Measurements from ENCODE around the gene ALDH1A3.

Gene ALDH1A3

DNA sequence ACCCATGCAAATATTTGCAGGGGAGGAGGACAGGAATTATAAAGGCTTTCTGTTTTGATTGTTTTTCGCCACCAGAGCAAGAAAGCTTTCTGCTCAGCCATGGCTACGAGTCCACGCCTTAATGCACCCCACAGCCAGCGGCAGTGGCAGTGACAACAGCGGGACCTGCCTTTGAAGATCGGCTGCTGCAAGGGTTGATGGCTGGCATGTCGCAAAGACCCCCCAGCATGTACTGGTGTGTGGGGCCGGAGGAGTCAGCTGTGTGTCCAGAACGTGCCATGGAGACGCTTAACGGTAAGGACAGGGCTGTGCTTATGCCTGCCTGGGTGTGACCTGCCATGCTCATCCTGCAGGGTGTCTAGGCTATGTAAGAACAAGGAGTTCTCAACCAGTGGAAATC, 44.8 kb downstream of the ALDH1A3 start:
- DNase-seq (ENCODE audit: low spot score): no peak
- FAIRE-seq: no peak

DNA sequence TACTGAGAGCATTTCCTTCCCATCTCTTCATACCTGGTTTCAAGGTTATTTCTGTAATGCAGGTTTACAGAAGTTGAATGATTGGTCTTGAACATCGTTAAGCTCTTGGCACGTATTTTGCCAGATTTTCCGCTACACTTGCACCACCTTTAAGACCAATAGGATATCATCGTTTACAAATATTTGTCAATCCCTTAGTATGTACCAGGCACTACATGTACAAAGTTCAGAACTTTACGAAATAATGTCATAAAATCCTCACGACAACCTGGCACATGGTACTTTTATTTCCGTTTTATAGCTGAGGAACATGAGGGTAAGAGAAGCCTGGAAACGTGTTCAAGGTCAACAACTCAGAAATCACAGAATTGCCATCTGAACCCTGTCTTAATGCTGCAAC, 45.8 kb downstream of the ALDH1A3 start:
- FAIRE-seq: no peak

DNA sequence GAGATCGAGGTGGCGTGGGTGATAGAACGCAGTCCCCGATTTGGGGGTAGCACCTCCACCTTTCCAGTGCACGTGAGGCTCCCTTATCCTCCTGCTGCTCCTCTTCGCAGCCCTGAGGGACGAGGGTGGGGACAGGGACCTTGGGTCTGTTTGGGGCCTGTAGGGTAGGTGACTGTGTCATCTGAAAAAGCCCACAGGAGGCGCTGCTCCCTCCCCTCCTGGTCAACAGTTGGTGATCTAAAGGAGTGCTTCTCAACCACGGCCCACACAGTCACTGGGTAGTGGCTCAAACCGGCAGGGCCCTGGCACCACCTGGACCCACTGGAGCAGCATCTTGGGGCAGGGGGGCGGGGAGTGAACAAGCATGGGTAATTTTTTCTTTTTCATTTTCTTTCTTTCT, 46.6 kb downstream of the ALDH1A3 start:
- DNase-seq (ENCODE audit: low spot score) (no peak), FAIRE-seq (no peak)

More for the DNA sequence above, 45.8 kb downstream of the ALDH1A3 start:
- no peak for DNase-seq (ENCODE audit: low spot score)

- FAIRE-seq (no peak), DNase-seq (ENCODE audit: low spot score) (no peak)
Observed at GRCh38 chr15:100926971-100927756, 47.5 kb downstream of the ALDH1A3 start.

DNA sequence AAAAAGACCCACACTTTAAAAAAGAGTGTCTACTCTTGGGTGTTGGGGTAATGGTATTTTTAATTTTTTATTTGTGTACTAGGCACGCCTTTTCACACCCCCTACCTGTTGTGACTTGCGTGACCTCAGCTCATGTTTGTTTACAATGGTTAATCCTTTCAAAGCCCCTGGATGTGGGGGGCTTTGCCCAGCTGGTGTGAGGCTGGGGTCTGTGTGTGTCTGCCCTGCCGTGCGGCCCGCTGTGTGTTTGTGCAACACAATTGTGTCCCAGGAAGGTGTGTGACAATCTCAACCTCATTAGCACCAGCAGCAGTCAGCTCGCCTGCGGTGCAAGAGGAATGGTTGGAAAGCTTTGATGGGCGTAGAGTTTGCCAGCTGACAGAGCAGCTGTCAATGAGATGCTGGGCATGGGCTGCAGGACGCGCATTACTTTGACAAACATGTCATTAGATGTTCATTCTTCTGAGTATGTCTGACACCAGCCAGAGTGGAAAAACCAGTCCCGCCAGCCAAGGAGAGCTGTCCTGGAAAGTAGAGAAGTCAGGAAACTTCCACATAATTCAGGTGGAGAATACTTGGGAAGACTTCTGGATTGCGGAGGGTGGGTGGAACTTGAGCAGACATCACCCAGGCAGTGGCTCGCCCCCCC, 49.1 kb downstream of the ALDH1A3 start:
- DNase-seq (ENCODE audit: low spot score) (no peak), FAIRE-seq (no peak)

DNA sequence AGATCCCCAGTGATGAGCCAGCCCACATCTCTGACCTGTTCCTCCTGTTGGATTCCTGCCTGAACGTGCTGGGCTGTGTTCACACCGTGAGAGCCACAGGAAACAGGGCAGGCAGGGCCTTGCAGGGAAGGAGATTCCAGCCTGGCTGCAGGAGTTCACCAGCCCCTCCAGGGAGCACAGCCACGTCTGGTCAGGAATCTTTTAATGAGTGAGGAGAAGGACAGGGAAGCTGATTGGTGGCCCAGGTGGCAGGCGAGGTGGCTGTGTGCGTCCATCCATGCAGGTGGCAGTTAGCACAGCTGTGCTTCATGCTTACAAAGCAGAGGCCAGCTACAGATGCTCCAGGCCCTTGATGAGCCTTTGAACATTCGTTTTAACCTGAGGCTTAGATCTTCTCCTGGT, 50.0 kb downstream of the ALDH1A3 start:
- DNase-seq (ENCODE audit: low spot score) (no peak), FAIRE-seq (no peak)

DNA sequence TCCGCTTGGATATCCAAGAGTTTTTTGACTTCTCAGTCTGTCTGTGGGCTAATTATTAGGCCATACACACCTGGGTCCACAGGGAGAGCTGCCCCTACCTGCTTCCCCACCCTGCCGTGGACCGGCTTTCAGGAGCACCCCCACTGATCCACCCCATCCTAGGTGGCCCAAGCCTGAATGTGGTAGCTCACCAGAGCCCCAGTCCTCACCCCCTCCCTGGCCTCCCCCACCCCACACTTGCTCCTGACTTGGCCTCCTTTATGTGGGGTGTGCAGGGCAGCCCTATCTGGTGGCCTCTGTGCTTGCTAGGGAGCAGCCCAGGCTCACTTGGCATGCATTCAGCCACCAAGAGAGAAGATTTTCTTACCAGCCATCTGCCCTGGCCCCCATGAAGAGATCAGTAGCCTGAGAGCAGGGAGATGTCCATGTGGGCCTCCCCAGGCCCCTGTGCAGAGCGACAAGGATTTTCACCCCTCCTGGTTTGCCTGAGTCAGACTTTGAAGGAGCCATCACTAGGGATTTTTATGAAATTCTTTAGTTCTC, 50.7 kb downstream of the ALDH1A3 start:
- no peak for FAIRE-seq

GRCh38 chr15:100931143-100931890, 51.7 kb downstream of the ALDH1A3 start:
- DNase-seq (ENCODE audit: low spot score) (no peak), FAIRE-seq (no peak)

More for the DNA sequence above, 50.7 kb downstream of the ALDH1A3 start:
- no peak for DNase-seq (ENCODE audit: low spot score)

DNA sequence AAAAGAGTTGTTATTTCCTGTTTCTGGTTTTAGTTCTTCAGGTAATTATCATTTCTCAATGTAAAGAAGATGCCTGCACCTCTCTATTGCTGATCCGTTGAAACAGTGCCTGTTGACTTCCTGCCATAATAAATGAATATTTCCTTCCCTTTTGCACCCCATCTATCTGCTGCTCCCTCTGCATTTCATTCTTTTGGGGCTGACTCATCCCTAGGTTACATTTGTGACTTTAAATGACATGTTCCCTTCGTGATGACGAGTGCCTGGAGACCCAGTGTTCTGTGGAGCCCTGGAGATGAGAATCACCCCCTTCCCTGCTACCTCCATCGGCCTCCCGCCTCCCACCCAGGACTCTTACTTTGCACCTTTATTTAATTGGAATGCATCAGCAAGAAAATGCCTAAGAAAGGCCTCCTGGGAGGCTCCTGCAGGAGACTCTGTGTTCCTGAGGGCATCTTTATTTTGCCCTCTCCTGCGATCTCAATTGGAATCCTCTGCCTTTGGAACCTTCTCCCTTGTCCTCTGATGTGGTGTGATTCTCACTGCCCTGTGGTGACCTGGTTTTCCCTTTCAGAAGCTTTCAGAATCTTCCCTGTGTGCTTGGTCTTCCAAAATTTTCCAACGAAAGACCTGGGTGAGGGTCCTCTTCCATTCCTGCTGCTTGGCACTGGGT, 53.2 kb downstream of the ALDH1A3 start:
- DNase-seq (ENCODE audit: low spot score) (no peak), FAIRE-seq (no peak)

DNA sequence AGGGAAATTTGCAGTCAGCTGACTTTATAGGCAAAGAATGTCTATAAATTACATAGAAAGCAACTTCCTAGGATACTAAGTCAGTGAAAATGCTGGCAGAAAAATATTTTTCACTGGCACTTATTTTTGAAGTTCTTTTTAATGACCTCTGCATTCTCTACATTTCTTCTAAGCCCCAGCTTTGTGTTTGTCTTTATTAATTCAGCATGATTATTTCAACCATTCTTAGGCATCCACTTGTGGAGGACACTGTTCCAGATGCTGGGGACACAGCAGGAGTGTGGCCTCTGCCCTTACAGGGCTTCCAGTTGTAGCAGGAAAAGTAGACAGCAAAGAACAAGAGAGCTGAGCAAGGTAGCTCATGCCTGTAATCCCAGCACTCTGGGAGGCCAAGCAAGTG, 54.5 kb downstream of the ALDH1A3 start:
- DNase-seq (ENCODE audit: low spot score): no peak
- FAIRE-seq: no peak

DNA sequence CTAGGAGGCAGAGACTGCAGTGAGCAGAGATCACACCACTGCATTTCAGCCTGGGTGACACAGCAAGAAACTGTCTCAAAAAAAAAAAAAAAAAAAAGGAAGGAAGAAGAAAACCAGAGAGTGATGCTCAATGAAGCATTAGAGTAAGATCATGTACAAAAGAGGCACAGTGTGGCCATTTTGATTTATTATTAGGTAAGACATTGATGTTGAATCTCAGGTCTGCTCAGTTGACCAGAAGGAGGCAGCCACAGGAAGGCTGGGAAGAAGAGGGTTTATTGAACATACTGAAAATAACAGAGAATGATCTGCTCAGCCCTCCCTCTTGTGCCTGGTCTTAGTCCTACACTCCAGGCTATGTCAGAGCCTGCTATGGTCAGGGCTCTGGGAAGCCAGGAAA, 55.1 kb downstream of the ALDH1A3 start:
- FAIRE-seq (no peak), DNase-seq (ENCODE audit: low spot score) (no peak)

DNA sequence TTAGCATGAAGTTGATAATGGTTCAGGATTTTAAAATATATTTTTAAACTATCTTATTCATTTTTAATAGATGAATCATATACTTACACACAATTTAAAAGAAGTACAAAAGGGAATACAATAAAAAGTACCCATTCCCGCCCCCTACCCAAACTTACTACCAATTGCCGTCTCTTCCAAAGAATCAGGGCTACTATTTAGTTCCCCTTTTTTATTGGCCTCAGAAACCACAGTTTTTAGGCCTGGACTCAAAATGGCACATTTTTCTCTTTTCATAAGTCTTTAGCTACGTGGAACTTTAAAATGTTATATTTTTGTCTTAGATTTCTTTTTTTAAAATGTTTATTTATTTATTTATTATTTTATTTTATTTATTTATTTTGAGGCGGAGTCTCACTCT, 57.5 kb downstream of the ALDH1A3 start:
- FAIRE-seq (no peak), DNase-seq (ENCODE audit: low spot score) (no peak)

- FAIRE-seq (no peak), DNase-seq (ENCODE audit: low spot score) (no peak)
Observed at GRCh38 chr15:100939791-100940190, 60.2 kb downstream of the ALDH1A3 start.

DNA sequence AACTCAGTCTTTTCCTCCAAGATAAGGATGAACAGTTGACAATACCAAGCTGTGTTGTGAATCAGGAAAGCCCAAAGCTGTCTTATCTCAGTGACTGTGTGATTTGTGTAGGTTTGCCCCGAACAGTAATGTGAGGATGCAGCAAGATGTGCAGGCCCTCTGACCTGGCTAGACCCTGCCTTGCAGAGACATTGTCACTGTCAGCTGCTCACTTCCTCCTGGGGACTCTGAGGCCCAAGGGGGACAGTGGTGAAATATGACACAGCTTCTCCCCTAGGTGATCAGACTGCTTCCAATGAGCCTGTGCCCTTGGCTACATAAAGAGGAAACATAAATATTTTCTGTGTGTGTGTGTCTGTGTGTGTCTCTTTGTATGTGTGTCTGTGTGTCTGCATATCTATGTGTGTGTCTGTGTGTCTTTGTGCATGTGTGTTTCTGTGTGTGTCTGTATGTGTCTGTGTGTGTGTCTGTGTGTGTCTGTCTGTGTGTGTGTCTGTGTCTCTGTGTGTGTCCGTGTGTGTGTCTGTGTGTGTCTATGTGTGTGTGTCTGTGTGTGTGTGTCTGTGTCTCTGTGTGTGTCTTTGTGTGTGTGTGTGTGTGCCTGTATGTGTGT, 61.2 kb downstream of the ALDH1A3 start:
- FAIRE-seq: peak; percentile 67
- DNase-seq (ENCODE audit: low spot score): no peak

DNA sequence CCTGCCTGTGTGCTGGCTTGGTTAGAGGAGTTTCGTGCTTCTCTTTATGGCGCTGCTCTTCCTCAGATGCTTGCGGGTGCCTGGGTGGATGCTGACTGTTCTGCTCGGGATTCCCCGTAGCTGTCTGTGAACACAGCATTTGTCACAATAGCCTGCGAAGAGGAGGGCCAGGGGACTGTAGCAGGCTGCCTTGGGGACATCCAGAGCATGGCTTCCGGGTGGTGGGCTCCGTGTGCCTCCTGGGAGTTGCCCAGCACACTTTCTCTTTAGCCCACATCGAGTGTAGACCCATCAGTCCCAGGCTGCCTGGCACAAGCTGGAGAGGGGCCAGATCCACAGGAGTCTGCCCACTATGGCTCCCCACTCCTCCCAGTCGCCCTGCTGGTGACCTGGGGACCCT, 61.9 kb downstream of the ALDH1A3 start:
- FAIRE-seq (no peak), DNase-seq (ENCODE audit: low spot score) (no peak)

DNA sequence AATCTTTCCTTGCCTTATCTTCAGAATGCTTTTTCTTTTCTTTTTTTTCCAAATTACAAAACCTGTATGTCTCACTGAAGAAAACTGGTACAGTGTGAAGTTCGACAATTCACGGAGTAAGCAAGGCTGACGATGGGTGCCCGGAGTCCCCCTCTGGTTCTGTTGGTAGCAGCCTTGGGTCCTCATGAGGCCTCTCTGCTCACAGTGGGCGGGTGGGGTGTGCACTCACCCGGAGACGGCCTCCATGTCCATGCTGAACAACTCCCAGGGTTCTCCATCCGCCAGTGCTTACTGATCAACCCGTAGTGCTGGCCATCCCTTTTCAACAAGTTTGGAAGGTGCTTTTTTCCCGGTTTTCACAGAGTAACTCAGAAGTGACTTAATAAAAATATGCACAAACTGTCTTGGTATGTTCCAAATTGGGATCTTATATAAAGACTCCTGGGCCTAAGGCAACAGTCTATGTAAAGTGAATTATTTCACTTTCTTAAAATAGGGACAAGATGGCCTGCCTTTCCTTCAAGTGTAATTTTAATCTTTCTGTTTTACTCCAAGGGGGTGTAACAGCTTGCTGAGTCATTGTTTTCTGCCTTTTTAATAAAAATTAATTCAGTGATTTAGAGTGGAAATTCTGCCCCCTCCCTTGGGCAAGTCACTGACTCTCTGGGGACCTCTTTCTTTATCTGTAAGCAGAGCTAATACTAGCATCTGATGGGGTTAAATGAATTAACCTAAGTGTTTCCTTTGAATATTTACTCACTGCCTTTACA, 63.2 kb downstream of the ALDH1A3 start:
- DNase-seq (ENCODE audit: low spot score): no peak
- FAIRE-seq: no peak

DNA sequence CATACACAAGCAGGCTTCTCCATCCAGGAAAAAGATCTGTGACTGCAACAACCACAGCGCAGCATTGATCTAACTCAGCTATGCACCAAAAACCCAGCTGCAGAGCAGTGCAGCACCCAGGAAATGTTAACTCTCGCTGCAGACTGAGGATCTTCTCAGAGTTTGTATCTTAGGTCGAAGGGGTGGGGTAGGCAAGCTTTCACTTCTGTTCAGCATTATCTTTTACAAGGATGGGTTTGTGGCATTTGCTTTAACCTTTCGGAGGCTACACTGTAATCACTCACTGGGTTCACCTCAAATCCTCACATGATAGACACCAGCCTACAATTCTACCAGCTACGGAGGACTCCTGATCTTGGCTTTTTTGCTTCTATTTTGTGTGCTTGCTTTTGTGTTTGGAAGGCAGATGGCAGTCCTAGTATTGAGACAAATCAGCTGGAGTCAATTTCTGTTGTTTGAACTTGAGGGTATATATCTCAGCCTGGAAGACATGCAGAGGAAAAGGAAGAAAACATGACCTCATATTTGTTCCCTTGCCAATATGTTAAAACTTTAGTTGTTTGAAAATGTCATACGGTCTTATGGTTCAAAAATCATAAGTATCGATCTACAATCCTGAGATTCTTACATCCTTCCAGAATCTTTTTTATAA, 64.7 kb downstream of the ALDH1A3 start:
- no peak for FAIRE-seq
- DNase-seq (ENCODE audit: low spot score): no peak

GRCh38 chr15:100944986-100945385, 65.4 kb downstream of the ALDH1A3 start:
- no peak for FAIRE-seq

GRCh38 chr15:100947760-100948429, 68.3 kb downstream of the ALDH1A3 start:
- FAIRE-seq (no peak), DNase-seq (ENCODE audit: low spot score) (no peak)

More at GRCh38 chr15:100944986-100945385, 65.4 kb downstream of the ALDH1A3 start:
- DNase-seq (ENCODE audit: low spot score): no peak

Measured in urothelium cell line (cell line).